NCI-H1436 treated with DMSO at 0.1 percent for 48 hours (cell line): ENCODE results near the gene A1CF.
"Not testable (repeated sequence)": the region's sequence is repeated elsewhere in the genome, so short reads cannot be mapped to it uniquely, and the experiment has no call there.

ENCODE experiments used
- DNase-seq: peaks from one replicate; lab custom pipeline; 2025; lab: John Stamatoyannopoulos, UW

Gene A1CF

GRCh38 chr10:50885097-50885859, at the start of gene A1CF:
Gene A1CF (minus strand): TSS chr10:50885627. CDS start chr10:50859940, 25,687 bp downstream.
- no peak for DNase-seq

- DNase-seq = no peak
Observed at GRCh38 chr10:50931948-50932431, 46.6 kb upstream of the A1CF start.

DNA sequence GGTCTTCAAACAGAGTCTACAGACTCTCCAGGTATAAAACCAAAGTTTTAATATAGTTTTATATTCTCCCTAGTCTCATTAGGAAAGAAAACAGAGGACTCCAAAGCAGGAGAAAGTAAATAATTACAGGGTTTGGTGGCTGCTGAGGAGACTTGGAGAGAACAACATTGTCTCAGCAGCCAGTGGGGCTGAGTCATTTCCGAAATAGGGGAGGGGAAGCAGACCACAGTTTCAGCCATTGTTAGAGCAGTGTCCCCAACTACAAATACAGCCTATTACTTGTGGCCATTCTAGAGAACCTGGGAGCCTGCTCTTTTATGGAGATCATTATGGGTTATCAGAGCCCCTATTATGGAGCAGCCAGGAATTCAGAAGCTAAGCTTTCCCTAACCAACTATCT, 44.2 kb upstream of the A1CF start:
- no peak for DNase-seq

DNA sequence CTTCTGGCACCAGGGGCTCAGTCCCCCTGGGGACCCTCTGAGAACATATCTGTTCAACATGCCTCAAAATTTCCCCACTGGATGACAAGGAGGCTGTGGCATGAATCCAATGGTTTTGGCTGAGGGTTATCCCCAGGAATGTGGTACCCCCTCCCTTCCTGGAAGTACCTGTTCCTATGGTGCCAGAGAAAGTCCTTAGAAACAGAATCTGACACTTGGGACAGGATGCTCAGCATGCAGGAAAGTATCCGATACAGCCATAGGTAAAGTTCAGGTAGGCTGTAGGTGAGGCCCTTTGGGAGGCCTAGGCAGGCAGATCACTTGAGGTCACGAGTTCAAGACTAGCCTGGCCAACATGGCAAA, 42.7 kb upstream of the A1CF start:
- DNase-seq = no peak

- no peak for DNase-seq
Observed at GRCh38 chr10:50927522-50928189, 42.2 kb upstream of the A1CF start.

DNA sequence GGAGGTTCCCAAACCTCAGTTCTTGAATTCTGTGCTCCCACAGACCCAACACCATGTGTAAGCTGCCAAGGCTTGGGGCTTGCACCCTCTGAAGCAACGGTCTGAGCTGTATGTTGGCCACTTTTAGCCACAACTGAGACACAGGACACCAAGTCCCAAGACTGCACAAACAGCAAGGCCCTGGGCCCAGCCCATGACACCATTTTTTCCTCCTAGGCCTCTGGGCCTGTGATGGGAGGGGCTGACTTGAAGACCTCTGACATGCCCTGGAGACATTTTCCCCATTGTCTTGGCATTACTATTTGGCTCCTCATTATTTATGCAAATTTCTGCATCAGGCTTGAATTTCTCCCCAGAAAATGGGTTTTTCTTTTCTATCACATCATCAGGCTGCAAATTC, 38.0 kb upstream of the A1CF start:
- not testable (repeated sequence) for DNase-seq

GRCh38 chr10:50919010-50919409, 33.6 kb upstream of the A1CF start:
- no peak for DNase-seq

GRCh38 chr10:50918529-50918928, 33.1 kb upstream of the A1CF start:
- no peak for DNase-seq

- no peak for DNase-seq
Observed at GRCh38 chr10:50917486-50917885, 32.1 kb upstream of the A1CF start.

- DNase-seq = no peak
Observed at GRCh38 chr10:50909334-50910014, 24.0 kb upstream of the A1CF start.

DNA sequence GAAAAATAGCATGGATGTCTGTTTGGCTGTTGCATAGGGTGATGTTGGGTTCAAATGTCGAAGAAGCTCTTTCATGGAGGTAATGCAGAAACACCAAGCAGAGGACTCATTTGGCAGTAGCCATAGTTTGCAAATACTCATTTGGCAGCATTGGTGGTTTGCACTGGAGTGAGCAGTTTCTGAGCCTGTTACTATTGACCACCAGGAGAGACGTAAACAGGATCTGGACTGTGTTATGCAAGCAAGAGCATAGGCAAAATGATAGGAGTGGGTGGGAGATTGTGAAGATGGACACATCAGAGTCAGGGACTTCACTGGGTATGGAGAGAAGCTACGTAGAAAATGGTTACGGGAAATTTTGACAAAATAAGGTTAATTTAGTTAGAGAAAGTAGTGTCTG, 22.9 kb upstream of the A1CF start:
- no peak for DNase-seq

- not testable (repeated sequence) for DNase-seq
Observed at GRCh38 chr10:50905797-50906196, 20.4 kb upstream of the A1CF start.

DNA sequence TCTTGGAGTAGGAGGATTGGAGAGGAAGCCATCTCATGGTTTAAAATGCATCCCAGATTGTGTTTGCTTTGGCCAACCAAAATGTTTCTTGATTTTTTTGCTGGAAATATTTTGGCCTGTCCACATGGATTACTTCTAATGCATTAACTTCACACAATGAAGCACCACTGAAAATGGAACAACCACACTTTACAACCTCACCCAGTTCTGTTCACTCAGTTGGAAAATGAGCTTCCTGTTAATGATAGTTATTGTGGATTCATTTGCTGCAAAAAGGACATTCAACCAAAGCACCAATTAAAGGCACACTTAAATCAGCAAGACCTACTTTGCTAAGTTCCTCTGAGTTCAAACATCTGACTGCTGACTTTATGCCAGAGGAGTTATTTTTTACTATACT, 11.3 kb upstream of the A1CF start:
- DNase-seq = no peak

DNA sequence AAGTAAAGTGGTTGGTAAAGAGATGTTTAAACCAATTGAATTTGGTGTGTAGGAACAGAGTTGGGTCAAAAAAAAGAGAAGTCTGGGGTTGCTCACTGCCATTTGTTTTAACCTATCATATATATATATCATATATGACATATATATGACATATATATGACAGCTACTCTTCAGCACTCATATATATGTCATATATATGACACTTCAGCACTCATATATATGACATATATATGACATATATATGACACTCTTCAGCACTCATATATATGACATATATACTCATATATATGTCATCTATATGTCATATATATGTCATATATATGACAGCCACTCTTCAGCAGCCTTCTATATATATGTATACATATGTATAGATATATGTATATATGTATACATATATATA, 8.9 kb upstream of the A1CF start:
- no peak for DNase-seq

- DNase-seq = no peak
Observed at GRCh38 chr10:50892467-50892866, 7.0 kb upstream of the A1CF start.

DNA sequence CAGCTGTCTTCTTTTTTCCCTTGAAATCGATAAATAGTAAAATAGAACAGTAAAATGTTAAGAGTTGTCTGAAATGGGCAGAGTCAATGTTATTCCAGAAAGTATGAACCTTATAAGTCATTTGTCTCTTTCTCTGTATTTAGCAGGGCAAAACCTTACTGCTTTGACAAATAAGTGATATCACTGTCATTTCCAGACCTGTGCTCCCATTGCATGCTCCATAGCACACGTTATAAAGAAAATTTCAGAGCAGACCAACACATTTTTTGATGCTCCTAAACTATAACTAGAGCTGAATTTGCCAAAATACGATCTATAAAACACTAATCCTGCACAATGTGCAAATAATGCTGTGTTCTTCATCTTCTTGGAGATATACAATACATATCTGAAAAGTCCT, 1.1 kb downstream of the A1CF start:
- no peak for DNase-seq

DNA sequence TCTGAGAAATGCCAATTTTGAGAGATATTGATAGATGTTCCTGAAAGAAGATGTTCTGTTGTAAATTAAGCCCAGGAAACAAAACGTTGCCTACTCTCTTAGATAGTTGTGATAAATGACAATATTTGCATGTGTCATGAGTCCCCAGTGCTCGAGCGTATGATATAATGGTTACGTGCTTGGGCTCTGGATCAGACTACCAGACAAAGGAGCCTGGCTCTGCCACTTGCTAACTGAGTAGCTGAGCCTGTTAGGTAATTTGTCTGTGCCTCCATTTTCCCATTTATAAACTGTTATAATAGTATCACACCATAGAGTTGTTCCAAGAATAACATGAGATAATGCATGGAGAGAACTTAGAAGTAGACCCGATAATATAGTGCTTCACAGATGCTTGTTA, 1.8 kb downstream of the A1CF start:
- no peak for DNase-seq

DNA sequence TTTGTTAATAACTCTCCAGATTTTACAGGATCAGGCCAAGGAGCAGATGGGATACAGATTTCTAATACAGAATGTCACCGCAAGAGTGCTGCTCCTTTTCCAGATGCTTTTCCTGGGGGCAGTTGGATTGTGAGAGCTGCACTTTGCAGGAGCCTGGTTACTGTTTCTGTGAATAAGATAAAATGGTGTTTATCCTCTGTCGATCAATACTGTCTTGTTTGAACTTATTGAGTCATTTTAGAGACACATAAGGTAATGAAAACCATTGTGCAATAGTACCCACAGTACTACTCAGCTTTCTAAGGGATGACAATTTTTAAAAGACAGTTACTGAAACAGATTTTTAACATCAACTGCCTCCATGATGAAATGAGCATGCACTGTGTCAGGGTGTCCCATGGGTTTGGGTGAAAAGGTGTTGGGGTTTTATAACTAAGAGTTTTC, 2.9 kb downstream of the A1CF start:
- no peak for DNase-seq

- not testable (repeated sequence) for DNase-seq
Observed at GRCh38 chr10:50881046-50881445, 4.4 kb downstream of the A1CF start.

- no peak for DNase-seq
Observed at GRCh38 chr10:50876429-50876828, 9.0 kb downstream of the A1CF start.

GRCh38 chr10:50874723-50875122, 10.7 kb downstream of the A1CF start:
- no peak for DNase-seq

- no peak for DNase-seq
Observed at GRCh38 chr10:50866317-50866716, 19.1 kb downstream of the A1CF start.

GRCh38 chr10:50862719-50863118, 22.7 kb downstream of the A1CF start:
- DNase-seq = no peak
